Endothelial cell of umbilical vein (primary cell): ENCODE data around the gene ATP8B3. TPM values are rescaled to one million over a fixed set of nuclear protein-coding genes. Genes with fewer than 3 reads are reported as not detected.
A peak's percentile ranks its signal among the peaks of the same experiment; 100 is the strongest.

Source experiments
- BruUV-seq: library from RNA; stranded (reverse); fragments of 400-500 nt; replicated peaks from 2 replicates; lab custom pipeline; 2021; lab: Mats Ljungman, UMichigan
- CTCF ChIA-PET: fragments of 300-600, 350-600 bp; sonication (Branson Sonifier 250); formaldehyde crosslinking; loops from one replicate; lab custom pipeline; 2021; ENCODE audit warnings: antibody characterized with exemption, inconsistent platforms; lab: Charles Lee
- POLR2A ChIA-PET: fragments of 300-600, 350-600 bp; sonication (Branson Sonifier 250); formaldehyde crosslinking; loops from one replicate; lab custom pipeline; 2021; ENCODE audit warnings: antibody characterized with exemption, inconsistent platforms; lab: Charles Lee
- DNase-seq: peaks from one replicate; pipeline ENCODE4 v3.0.0-alpha.2; 2011; ENCODE audit warnings: low read depth, low spot score
- FAIRE-seq: peaks from 2 replicates; lab custom pipeline; 2011; peaks lifted over from hg19 to GRCh38; lab: Jason Lieb, UNC
- H2AFZ ChIP-seq: 2 replicates; pipeline ENCODE4 v1.6.0; 2012; ENCODE audit warnings: low read depth, low read length, control low read depth, inconsistent platforms
- H3K27ac ChIP-seq: 2 replicates; pipeline ENCODE4 v1.5.1; 2011; ENCODE audit warnings: low read depth, mild to moderate bottlenecking, control low read depth, low read length, moderate library complexity; ENCODE audit not compliant: insufficient read depth
- H3K27me3 ChIP-seq, 2 experiments: 2 replicates each; pipeline versions ENCODE4 v1.6.0 to v1.6.1; 2011; ENCODE audit warnings: low read length in 2 of 2, mixed read lengths in 1 of 2; ENCODE audit not compliant: control insufficient read depth in 2 of 2, insufficient read depth in 2 of 2
- H3K36me3 ChIP-seq, 2 experiments: 2 replicates in 1 of 2; 3 replicates in 1 of 2; pipeline ENCODE4 v1.5.1; 2011; ENCODE audit warnings: low read length in 2 of 2, mild to moderate bottlenecking in 1 of 2, moderate library complexity in 1 of 2; ENCODE audit not compliant: control insufficient read depth in 2 of 2, insufficient read depth in 2 of 2; ENCODE audit errors: extremely low read depth in 1 of 2
- H3K4me1 ChIP-seq: 3 replicates; pipeline ENCODE4 v1.5.1; 2011; ENCODE audit warnings: mild to moderate bottlenecking, low read length; ENCODE audit not compliant: control insufficient read depth, insufficient read depth; ENCODE audit errors: extremely low read depth
- H3K4me2 ChIP-seq: 2 replicates; pipeline ENCODE4 v1.6.1; 2011; ENCODE audit warnings: low read length, control low read depth, mixed read lengths; ENCODE audit not compliant: insufficient read depth
- H3K4me3 ChIP-seq, 3 experiments: fragments of 200-600 bp in 1 of 3; sonication (generic), shearing (Covaris generic) in 1 of 3; replicated peaks in 1 of 3; 2 replicates each; pipeline ENCODE4 v1.5.1; 2011 to 2016; ENCODE audit warnings: control low read depth in 3 of 3, low read length in 3 of 3, mild to moderate bottlenecking in 2 of 3, inconsistent platforms in 1 of 3, low read depth in 1 of 3, moderate library complexity in 1 of 3; ENCODE audit not compliant: insufficient read depth in 1 of 3
- H3K79me2 ChIP-seq: 2 replicates; pipeline ENCODE4 v1.6.0; 2012; ENCODE audit warnings: low read length, inconsistent platforms; ENCODE audit not compliant: control insufficient read depth, insufficient read depth
- H3K9ac ChIP-seq: replicated peaks from 2 replicates; pipeline ENCODE3; 2011; ENCODE audit warnings: low read length, control low read depth; ENCODE audit not compliant: insufficient read depth; ENCODE audit errors: extremely low read depth
- H3K9me1 ChIP-seq: replicated peaks from 3 replicates; pipeline ENCODE4 v1.6.0; 2011; ENCODE audit warnings: mild to moderate bottlenecking, low read length; ENCODE audit not compliant: control insufficient read depth, insufficient read depth; ENCODE audit errors: extremely low read depth
- H3K9me3 ChIP-seq: replicated peaks from 2 replicates; pipeline ENCODE4 v1.5.1; 2012; ENCODE audit warnings: low read length, inconsistent platforms; ENCODE audit not compliant: control insufficient read depth, insufficient read depth
- H4K20me1 ChIP-seq: replicated peaks from 2 replicates; pipeline ENCODE3; 2011; ENCODE audit warnings: mild to moderate bottlenecking, low read length; ENCODE audit not compliant: control insufficient read depth, insufficient read depth; ENCODE audit errors: extremely low read depth
- EZH2 ChIP-seq: IDR thresholded peaks from 2 replicates; pipeline ENCODE4 v1.6.1; 2012; ENCODE audit warnings: borderline replicate concordance, low read depth, mild to moderate bottlenecking, moderate library complexity, low read length, inconsistent platforms; ENCODE audit not compliant: severe bottlenecking
- GATA2 ChIP-seq: IDR thresholded peaks from 2 replicates; pipeline ENCODE4 v1.7.0; 2011; ENCODE audit warnings: low read depth, mild to moderate bottlenecking, moderate library complexity, mixed read lengths, low read length; ENCODE audit not compliant: insufficient read length, insufficient read depth
- JUN ChIP-seq: IDR thresholded peaks from 2 replicates; pipeline ENCODE4 v1.6.1; 2011; ENCODE audit warnings: borderline replicate concordance, low read depth; ENCODE audit not compliant: insufficient read length, insufficient read depth
- MYC ChIP-seq: IDR thresholded peaks from one replicate; pipeline ENCODE4 v1.6.1; 2011; ENCODE audit warnings: mild to moderate bottlenecking, low read depth, low read length
- dilution Hi-C: fragments of 300-500 bp; cut with MboI; formaldehyde crosslinking; loops from one replicate; pipeline ENCODE4 v1.15.0; 2019; ENCODE audit warnings: low sequenced_read_pairs; ENCODE audit not compliant: extremely low pct_ligation_motif_present
- intact Hi-C: fragments of 100-400 bp; cut with micrococcal nuclease; formaldehyde crosslinking; loops from one replicate; pipeline ENCODE4 v1.10.0; 2022
- polyA plus RNA-seq, 4 experiments: library from polyadenylated mRNA; depleted of rRNA in 3 of 4; stranded (reverse) in 3 of 4; unstranded in 1 of 4; fragments of >200 nt; gene quantifications; 2 replicates each; pipeline versions ENCODE4 v1.2.1 to v1.2.3, GENCODE V29; 2011 to 2012; ENCODE audit warnings: missing spikeins in 1 of 4
- total RNA-seq: library from RNA; stranded (reverse); gene quantifications from 2 replicates; pipeline ENCODE4 v1.2.3, GENCODE V29; 2021
- TF ChIP-seq, protein P1 (sequence below): IDR thresholded peaks from 2 replicates; pipeline ENCODE4 v1.6.1; 2011; ENCODE audit not compliant: insufficient read depth, insufficient read length
- TF ChIP-seq, protein P2 (sequence below), 2 donors: IDR thresholded peaks; 1 replicate in 1 of 2; 2 replicates in 1 of 2; pipeline ENCODE4 v1.5.1; 2011; ENCODE audit warnings: low read length in 2 of 2, mild to moderate bottlenecking in 2 of 2, moderate library complexity in 2 of 2, control low read depth in 1 of 2, inconsistent platforms in 1 of 2, low read depth in 1 of 2; ENCODE audit not compliant: insufficient read depth in 1 of 2; ENCODE audit errors: extremely low read depth in 1 of 2

The ATP8B3 gene
- total and polyA plus RNA-seq, 2 donors (not counting 3 experiments of a cell fraction or from before 2014, with no cell fraction given): 1.1 to 7.3 TPM

DNA sequence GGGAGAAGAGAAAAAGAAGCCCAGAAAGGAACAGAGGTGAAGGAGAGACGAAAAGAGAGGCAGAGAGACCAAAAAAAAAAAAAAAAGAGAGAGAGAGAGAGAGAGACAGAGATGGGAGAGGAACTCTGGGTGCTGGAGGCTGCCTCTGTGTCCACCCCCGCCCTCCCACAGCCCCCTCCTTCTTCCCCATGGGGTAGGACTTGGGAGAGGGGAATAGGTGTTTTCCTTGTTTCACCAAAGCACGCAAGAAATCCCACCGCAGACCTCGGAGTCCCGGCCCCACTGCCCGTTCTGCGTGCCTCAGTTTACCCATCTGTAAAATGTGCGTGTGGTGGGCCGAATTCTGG lies 53.9 kb downstream of the ATP8B3 start:
- Histone ChIP-seq H4K20me1 (no peaks in the 10 kb centered on the region), H3K9me1 (no peaks in the 10 kb centered on the region), H3K4me3 (no peak overlapping the region), H3K36me3 (no peaks in the 10 kb centered on the region), H3K4me1 (no peaks in the 10 kb centered on the region), H3K27me3 (peaks cover 69 to 83% of the 10 kb centered on the region in 2 experiments), H2AFZ (no peak overlapping the region), H3K9me3 (no peaks in the 10 kb centered on the region), H3K79me2 (no peaks in the 10 kb centered on the region), H3K9ac (no peak overlapping the region), H3K27ac (no peak overlapping the region), H3K4me2 (no peak overlapping the region)
- TF ChIP-seq, protein P1, sequence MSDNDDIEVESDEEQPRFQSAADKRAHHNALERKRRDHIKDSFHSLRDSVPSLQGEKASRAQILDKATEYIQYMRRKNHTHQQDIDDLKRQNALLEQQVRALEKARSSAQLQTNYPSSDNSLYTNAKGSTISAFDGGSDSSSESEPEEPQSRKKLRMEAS: no peak
- TF ChIP-seq, protein P2, sequence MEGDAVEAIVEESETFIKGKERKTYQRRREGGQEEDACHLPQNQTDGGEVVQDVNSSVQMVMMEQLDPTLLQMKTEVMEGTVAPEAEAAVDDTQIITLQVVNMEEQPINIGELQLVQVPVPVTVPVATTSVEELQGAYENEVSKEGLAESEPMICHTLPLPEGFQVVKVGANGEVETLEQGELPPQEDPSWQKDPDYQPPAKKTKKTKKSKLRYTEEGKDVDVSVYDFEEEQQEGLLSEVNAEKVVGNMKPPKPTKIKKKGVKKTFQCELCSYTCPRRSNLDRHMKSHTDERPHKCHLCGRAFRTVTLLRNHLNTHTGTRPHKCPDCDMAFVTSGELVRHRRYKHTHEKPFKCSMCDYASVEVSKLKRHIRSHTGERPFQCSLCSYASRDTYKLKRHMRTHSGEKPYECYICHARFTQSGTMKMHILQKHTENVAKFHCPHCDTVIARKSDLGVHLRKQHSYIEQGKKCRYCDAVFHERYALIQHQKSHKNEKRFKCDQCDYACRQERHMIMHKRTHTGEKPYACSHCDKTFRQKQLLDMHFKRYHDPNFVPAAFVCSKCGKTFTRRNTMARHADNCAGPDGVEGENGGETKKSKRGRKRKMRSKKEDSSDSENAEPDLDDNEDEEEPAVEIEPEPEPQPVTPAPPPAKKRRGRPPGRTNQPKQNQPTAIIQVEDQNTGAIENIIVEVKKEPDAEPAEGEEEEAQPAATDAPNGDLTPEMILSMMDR (IDR thresholded peaks at IDR 0.05; ENCODE audit: extremely low read depth in 1 of 2, insufficient read depth in 1 of 2, low read depth in 1 of 2, low read length in 2 of 2): no peak
- TF ChIP-seq JUN: no peak
- ChIA-PET CTCF (interaction anchor here (1.3 kb wide), 1 partner anchor 86 kb away, joined by 6 read pairs; no protein-coding TSS in a partner anchor), POLR2A (no interaction called here)
- dilution Hi-C loops: no loop called here
- no TSS peak for BruUV-seq
- FAIRE-seq (no peak), DNase-seq (no peak)
- intact Hi-C loops: no loop called here

DNA sequence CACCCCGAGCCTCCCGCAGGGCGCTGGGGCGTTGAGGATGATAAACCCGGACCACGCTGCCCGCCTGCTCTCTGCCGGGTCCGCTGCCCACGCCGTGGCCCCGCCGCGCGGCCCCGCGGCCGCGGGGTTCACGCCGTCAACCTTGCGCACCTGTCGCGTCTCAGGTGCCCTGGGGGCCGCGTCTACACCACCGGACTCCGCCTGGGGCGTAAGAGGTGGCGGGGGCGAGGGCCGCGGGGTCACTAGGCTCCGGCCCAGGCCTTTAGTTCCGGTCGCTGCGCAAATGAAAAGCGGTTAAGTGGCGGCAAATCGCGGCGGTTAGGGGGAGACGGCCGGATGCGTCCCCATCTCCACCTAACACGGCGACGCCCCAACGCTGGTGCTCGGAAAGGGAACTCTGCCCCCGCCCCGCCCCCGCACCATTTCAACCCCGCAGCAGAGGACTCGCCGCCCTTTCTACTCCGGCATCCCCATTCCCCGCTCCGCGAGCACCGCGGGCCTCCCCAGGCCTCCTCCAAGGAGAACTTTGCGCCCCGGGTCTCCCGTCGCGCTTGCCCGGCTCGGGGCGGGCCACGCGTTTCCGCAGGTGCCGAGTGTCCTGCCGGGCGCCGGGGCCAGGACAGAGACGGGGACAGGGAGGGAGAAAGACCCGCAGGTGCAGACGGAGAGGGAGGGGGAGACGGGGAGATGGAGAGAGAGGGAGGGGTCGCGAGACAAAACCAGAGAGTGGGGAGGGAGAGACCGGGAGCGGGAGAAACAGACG lies 54.4 kb downstream of the ATP8B3 start:
- DNase-seq (no peak), FAIRE-seq (no peak)
- no peak overlapping the region for H3K9ac ChIP-seq
- no peak overlapping the region for H2AFZ ChIP-seq
- no peak overlapping the region for H3K4me3 ChIP-seq
- H3K9me1 ChIP-seq: no peaks in the 10 kb centered on the region
- ChIA-PET POLR2A (no interaction called here), CTCF (no interaction called here)
- no peaks in the 10 kb centered on the region for H3K4me1 ChIP-seq
- H3K4me2 ChIP-seq: no peak overlapping the region
- no peaks in the 10 kb centered on the region for H3K79me2 ChIP-seq
- H3K27me3 ChIP-seq: peaks cover 70 to 87% of the 10 kb centered on the region in 2 experiments
- intact Hi-C loops: no loop called here
- dilution Hi-C loops: no loop called here
- H3K9me3 ChIP-seq: no peaks in the 10 kb centered on the region
- no peaks in the 10 kb centered on the region for H4K20me1 ChIP-seq
- TF ChIP-seq EZH2 (peak; percentile 35), GATA2 (no peak), MYC (no peak)
- TF ChIP-seq, protein P1: no peak
- BruUV-seq: no TSS peak
- no peaks in the 10 kb centered on the region for H3K36me3 ChIP-seq
- no peak overlapping the region for H3K27ac ChIP-seq
